A673 (cell line): ENCODE data around the gene OTX1.

Experiments used
- CTCF ChIP-seq: fragments of 300-800, 200-600 bp; sonication (generic); conservative IDR thresholded peaks from 2 replicates; pipeline ENCODE4 v1.5.1; 2017; ENCODE audit warnings: low read depth, mild to moderate bottlenecking, antibody characterized with exemption, low read length, moderate library complexity, mixed read lengths
- EZH2 ChIP-seq: fragments of 200-600 bp; sonication (generic); IDR thresholded peaks from 2 replicates; pipeline ENCODE4 v1.6.1; 2017; ENCODE audit warnings: borderline replicate concordance, low read depth, mild to moderate bottlenecking, mixed read lengths, antibody characterized with exemption, low read length; ENCODE audit not compliant: poor library complexity, severe bottlenecking

DNA sequence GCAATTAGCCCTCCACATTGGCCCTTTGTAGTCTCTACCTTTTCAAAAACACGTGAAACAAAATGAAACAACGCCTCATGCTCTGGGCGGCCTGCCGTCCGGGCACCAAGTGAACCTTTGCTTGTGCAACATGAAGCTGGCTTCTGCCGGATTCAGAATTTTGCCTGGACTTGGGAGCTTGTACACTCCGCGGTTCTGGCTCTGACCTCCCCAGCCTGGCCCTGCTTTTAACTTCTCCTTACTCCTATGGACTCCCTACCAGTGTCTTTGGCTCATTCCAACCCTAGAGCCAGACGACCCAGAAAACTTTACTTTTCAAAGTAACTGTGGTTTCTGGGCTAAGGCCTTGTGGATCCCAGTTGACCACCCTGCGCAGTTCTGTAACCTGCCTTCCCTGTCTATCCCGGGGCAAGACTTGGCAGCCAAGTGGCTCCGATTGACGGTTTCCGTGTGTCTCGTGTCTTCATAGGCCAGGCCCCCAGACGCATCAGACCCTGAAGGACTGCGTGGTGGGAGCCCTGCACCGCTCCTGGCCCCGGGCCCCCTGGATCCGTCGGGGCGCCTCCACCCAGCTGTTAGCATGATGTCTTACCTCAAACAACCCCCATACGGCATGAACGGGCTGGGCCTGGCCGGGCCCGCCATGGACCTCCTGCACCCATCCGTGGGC, 1.9 kb downstream of the OTX1 start:
- no peak for TF ChIP-seq CTCF
- TF ChIP-seq EZH2: no peak
